SU-DHL-6 (cell line): Measurements from ENCODE around the gene GSTA1.
"Not testable (repeated sequence)": the region's sequence is repeated elsewhere in the genome, so short reads cannot be mapped to it uniquely, and the experiment has no call there.

Experiments used
- H2AFZ ChIP-seq: fragments of 200-600 bp; sonication (generic); 2 replicates; pipeline ENCODE4 v1.6.1; 2014; ENCODE audit warnings: low read depth, mild to moderate bottlenecking, moderate library complexity, mixed read lengths, antibody characterized with exemption, low read length; ENCODE audit not compliant: severe bottlenecking
- H3F3A ChIP-seq: fragments of 200-600 bp; shearing (Covaris generic); 2 replicates; pipeline ENCODE4 v1.6.0; 2016; ENCODE audit warnings: antibody characterized with exemption, mild to moderate bottlenecking; ENCODE audit not compliant: insufficient read depth
- H3K27ac ChIP-seq: fragments of 200-600 bp; sonication (generic); 2 replicates; pipeline ENCODE4 v1.5.1; 2016; ENCODE audit warnings: low read depth, mild to moderate bottlenecking, low read length, moderate library complexity, mixed read lengths
- H3K27me3 ChIP-seq: fragments of 200-600 bp; sonication (generic), shearing (Covaris generic); 2 replicates; pipeline ENCODE4 v1.6.0; 2014; ENCODE audit warnings: mild to moderate bottlenecking, low read length
- H3K36me3 ChIP-seq: fragments of 200-600 bp; sonication (generic); 2 replicates; pipeline ENCODE4 v1.6.1; 2014; ENCODE audit warnings: mild to moderate bottlenecking, low read length, mixed read lengths
- H3K4me2 ChIP-seq: fragments of 300-600, 200-600 bp; shearing (Covaris generic), sonication (generic); 2 replicates; pipeline ENCODE4 v1.6.0; 2014; ENCODE audit warnings: low read length, low read depth, mild to moderate bottlenecking; ENCODE audit not compliant: poor library complexity, severe bottlenecking
- H3K4me3 ChIP-seq: fragments of 200-600 bp; sonication (generic); 2 replicates; pipeline ENCODE4 v1.5.1; 2014; ENCODE audit warnings: antibody characterized with exemption, low read length, mild to moderate bottlenecking, mixed read lengths; ENCODE audit not compliant: insufficient read depth, poor library complexity, severe bottlenecking
- H3K79me2 ChIP-seq: fragments of 200-600 bp; sonication (generic); 2 replicates; pipeline ENCODE4 v1.6.1; 2014; ENCODE audit warnings: mild to moderate bottlenecking, low read length, moderate library complexity; ENCODE audit not compliant: insufficient read depth
- H3K9ac ChIP-seq: fragments of 200-600 bp; sonication (generic); 2 replicates; pipeline ENCODE4 v1.7.0; 2014; ENCODE audit warnings: mild to moderate bottlenecking, low read length
- H3K9me2 ChIP-seq: fragments of 200-600 bp; sonication (generic); replicated peaks from 2 replicates; pipeline ENCODE4 v1.6.1; 2014; ENCODE audit warnings: low read length; ENCODE audit not compliant: insufficient read depth
- H3K9me3 ChIP-seq: fragments of 200-600 bp; sonication (generic); 2 replicates; pipeline ENCODE4 v1.6.1; 2014; ENCODE audit warnings: low read length, mixed read lengths; ENCODE audit not compliant: insufficient read depth
- H4K20me1 ChIP-seq: fragments of 200-600 bp; sonication (generic); 2 replicates; pipeline ENCODE4 v1.6.1; 2014; ENCODE audit warnings: low read depth, mild to moderate bottlenecking, antibody characterized with exemption, low read length, moderate library complexity, mixed read lengths
- EZH2phosphoT487 ChIP-seq: fragments of 200-600 bp; sonication (generic), shearing (Covaris generic); conservative IDR thresholded peaks from 2 replicates; pipeline ENCODE4 v1.6.1; 2018; ENCODE audit warnings: mild to moderate bottlenecking, antibody characterized with exemption, low read length, moderate library complexity, mixed read lengths
- TF ChIP-seq, protein P1 (sequence below): fragments of 200-600 bp; sonication (generic); IDR thresholded peaks from one replicate; pipeline ENCODE4 v1.5.1; 2017; ENCODE audit warnings: antibody characterized with exemption, mild to moderate bottlenecking, low read length, moderate library complexity; ENCODE audit not compliant: insufficient read depth, poor library complexity, severe bottlenecking

GSTA1 gene

DNA sequence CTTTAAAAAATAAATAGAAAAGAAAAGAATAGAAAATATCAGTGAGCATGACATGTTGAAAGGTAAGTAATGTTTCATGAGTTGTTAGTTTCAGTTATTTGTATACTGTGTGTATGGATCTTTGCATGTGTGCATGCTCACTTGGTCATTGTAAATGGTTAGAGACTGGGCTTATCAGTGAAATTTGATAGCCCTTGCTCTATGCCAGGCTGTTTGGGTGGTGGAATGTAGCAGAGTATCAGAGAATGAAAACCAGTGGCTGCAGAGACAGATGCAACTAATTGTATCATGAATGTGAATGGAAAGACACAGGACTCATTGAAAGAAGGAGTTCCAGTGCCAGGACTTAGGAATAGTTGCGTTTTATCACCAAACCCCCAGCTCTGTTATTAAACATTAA lies 44.5 kb downstream of the GSTA1 start:
- Histone ChIP-seq H3F3A (no peaks in the 10 kb centered on the region), H3K4me3 (no peak overlapping the region), H3K27me3 (no peaks in the 10 kb centered on the region), H3K4me2 (no peak overlapping the region), H3K36me3 (no peaks in the 10 kb centered on the region), H3K79me2 (no peaks in the 10 kb centered on the region), H3K9me3 (no peaks in the 10 kb centered on the region), H3K27ac (no peak overlapping the region), H2AFZ (no peak overlapping the region), H4K20me1 (no peaks in the 10 kb centered on the region), H3K9me2 (no peaks in the 10 kb centered on the region), H3K9ac (no peak overlapping the region)
- TF ChIP-seq EZH2phosphoT487 = no peak
- TF ChIP-seq, protein P1, sequence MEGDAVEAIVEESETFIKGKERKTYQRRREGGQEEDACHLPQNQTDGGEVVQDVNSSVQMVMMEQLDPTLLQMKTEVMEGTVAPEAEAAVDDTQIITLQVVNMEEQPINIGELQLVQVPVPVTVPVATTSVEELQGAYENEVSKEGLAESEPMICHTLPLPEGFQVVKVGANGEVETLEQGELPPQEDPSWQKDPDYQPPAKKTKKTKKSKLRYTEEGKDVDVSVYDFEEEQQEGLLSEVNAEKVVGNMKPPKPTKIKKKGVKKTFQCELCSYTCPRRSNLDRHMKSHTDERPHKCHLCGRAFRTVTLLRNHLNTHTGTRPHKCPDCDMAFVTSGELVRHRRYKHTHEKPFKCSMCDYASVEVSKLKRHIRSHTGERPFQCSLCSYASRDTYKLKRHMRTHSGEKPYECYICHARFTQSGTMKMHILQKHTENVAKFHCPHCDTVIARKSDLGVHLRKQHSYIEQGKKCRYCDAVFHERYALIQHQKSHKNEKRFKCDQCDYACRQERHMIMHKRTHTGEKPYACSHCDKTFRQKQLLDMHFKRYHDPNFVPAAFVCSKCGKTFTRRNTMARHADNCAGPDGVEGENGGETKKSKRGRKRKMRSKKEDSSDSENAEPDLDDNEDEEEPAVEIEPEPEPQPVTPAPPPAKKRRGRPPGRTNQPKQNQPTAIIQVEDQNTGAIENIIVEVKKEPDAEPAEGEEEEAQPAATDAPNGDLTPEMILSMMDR = no peak

DNA sequence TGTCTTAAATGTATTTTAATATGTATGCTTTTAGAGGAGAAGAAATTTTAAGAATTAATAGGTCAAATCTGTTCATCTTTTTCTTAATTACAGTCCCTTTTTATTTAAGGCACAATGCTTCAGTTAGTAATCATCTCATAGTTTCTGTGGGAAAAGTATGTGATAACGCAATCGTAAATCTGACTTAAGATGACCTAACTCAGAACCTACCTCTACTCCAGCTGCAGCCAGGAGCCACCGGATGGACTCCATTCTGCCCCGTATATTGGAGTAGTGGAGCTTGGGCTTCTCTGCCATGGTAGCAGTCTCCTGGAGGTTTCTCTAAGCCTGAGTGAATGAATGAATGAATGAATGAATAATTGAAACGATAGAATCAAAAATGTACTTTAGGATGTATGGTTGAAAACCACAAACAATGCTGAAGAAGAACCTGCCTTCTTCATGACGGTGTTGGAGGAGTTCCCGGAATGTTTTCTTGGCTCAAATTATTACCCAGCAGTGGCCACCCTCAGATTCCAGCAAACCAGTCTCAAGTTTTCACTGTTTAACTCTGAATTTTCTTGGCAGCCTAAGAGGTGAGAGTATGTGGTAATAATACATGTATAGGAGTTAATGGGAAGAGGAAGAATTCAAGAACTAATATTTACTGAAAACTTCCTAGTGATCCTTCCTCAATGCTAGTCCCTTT lies 45.8 kb downstream of the GSTA1 start:
- not testable (repeated sequence) for H3K9me3 ChIP-seq, H3F3A ChIP-seq, H4K20me1 ChIP-seq

DNA sequence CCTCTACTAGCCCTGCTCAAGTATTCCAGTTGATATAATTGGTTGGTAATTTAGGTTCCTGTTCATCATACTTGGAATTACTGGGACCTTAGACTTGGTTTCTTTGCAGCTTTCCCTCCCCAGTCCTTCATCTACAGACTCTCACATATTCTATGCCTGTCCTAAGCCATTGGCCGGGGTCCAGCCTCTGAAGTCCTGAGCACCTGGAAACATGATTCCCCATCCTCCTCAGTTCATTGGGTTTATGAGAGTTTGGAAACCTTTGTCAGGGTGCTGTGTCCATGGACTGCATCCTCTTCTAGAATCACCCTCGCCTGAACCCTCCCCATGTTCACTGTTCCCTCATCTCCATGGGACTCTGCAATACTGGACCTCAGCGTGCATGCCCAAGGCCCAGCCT lies 49.2 kb downstream of the GSTA1 start:
- Histone ChIP-seq H3K9me2 (no peaks in the 10 kb centered on the region), H2AFZ (no peak overlapping the region), H3K36me3 (no peaks in the 10 kb centered on the region), H3K27ac (no peak overlapping the region), H3K4me2 (no peak overlapping the region), H3K9me3 (no peaks in the 10 kb centered on the region), H4K20me1 (no peaks in the 10 kb centered on the region), H3K27me3 (no peaks in the 10 kb centered on the region), H3K9ac (no peak overlapping the region), H3K79me2 (no peaks in the 10 kb centered on the region), H3K4me3 (no peak overlapping the region), H3F3A (no peaks in the 10 kb centered on the region)
- TF ChIP-seq EZH2phosphoT487 = no peak
- TF ChIP-seq, protein P1 = no peak

More for the DNA sequence above, 45.8 kb downstream of the GSTA1 start:
- H3K27ac ChIP-seq, H3K36me3 ChIP-seq, H3K27me3 ChIP-seq, H3K4me2 ChIP-seq, H3K79me2 ChIP-seq, H2AFZ ChIP-seq, H3K9ac ChIP-seq, H3K4me3 ChIP-seq, H3K9me2 ChIP-seq: not testable (repeated sequence)

DNA sequence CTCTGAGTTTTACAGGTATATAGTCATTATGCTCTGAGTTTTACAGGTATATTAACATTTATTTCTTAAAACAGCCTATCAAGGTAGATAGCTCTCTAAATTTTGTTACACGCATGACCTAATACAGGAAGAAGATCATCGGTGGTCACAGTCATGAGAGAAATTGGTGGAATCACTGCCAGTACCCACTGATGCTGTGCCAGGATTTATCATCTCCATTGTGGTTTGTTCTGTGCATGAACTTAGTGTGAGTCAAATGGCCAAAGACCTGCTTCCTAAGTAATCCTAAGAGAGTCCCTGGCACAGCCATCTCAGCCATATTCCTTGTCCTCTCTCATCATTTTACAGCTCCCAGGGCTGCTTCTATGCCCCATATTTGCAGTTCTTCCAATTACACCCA lies 50.5 kb downstream of the GSTA1 start:
- H3K9me2 ChIP-seq, H3K27ac ChIP-seq, H3K79me2 ChIP-seq, H3K4me2 ChIP-seq, H4K20me1 ChIP-seq, H3K9me3 ChIP-seq, H3K4me3 ChIP-seq, H3K36me3 ChIP-seq, H3K9ac ChIP-seq, H3F3A ChIP-seq, H2AFZ ChIP-seq, H3K27me3 ChIP-seq: not testable (repeated sequence)
